ENCODE measurements around the gene SART3.

SART3 gene

DNA sequence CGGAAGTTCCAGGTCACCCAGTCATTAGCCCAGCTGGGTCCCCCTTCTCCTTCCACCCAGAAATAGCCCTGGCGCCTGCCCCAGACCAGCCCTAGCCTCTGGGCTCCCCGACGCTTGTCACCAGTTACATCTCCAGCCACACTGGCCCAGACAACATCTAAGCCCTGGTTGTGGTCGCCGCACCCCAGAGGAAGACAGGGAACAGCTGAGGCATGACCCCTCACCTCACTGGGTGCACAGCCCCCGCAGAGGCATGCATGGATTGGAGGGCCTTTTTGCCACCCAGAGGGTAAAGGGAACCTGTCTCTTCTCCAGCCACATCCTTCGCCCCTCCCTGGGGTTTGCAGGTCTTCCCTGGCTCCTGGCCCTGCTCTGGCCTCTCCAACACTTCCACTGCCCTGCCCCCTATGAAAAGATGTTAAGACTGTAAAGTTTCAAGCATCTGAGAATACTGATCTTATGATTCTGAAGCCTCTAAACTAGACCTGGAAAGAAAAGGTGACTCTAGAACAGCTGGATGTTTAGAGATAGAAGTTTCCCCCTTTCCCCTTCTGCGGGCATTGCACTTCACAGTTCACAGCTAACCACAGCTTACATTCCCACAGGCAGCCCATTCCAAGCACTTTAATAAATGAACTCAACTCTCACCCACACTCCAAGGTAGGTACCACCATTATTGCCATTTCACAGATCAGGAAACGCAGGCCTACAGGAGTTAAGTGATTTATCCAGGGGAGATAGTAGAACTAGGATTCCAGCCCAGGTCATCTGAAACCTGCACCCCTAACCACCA, 22.2 kb upstream of the SART3 start:
- TF ChIP-seq, protein P1, sequence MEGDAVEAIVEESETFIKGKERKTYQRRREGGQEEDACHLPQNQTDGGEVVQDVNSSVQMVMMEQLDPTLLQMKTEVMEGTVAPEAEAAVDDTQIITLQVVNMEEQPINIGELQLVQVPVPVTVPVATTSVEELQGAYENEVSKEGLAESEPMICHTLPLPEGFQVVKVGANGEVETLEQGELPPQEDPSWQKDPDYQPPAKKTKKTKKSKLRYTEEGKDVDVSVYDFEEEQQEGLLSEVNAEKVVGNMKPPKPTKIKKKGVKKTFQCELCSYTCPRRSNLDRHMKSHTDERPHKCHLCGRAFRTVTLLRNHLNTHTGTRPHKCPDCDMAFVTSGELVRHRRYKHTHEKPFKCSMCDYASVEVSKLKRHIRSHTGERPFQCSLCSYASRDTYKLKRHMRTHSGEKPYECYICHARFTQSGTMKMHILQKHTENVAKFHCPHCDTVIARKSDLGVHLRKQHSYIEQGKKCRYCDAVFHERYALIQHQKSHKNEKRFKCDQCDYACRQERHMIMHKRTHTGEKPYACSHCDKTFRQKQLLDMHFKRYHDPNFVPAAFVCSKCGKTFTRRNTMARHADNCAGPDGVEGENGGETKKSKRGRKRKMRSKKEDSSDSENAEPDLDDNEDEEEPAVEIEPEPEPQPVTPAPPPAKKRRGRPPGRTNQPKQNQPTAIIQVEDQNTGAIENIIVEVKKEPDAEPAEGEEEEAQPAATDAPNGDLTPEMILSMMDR (IDR thresholded peaks at IDR 0.05; ENCODE audit: low read depth, low read length), result no peak
- H3K4me3 ChIP-seq (ENCODE audit: low read depth, low read length), result no peak overlapping the region

DNA sequence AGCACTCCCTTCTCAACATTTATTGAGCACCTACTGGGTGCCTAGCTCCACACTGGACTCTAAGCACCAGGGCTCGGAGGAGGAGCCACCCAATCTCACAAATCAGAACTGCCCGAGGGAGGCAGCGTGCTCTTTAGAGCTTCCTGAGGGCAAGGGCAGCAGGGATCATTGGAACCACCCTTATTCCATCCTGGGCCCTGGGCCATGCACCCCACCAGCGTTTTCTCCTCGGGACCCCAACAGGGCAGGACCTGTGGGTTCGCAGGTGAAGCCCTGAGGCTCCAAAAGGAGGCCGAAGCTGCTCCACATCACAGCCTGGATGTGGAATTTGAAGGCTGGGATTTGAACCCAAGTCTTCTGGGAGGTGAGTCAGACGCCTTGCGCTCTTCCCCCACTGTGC, 21.5 kb upstream of the SART3 start:
- TF ChIP-seq, protein P1 (IDR thresholded peaks at IDR 0.05; ENCODE audit: low read depth, low read length), result no peak

DNA sequence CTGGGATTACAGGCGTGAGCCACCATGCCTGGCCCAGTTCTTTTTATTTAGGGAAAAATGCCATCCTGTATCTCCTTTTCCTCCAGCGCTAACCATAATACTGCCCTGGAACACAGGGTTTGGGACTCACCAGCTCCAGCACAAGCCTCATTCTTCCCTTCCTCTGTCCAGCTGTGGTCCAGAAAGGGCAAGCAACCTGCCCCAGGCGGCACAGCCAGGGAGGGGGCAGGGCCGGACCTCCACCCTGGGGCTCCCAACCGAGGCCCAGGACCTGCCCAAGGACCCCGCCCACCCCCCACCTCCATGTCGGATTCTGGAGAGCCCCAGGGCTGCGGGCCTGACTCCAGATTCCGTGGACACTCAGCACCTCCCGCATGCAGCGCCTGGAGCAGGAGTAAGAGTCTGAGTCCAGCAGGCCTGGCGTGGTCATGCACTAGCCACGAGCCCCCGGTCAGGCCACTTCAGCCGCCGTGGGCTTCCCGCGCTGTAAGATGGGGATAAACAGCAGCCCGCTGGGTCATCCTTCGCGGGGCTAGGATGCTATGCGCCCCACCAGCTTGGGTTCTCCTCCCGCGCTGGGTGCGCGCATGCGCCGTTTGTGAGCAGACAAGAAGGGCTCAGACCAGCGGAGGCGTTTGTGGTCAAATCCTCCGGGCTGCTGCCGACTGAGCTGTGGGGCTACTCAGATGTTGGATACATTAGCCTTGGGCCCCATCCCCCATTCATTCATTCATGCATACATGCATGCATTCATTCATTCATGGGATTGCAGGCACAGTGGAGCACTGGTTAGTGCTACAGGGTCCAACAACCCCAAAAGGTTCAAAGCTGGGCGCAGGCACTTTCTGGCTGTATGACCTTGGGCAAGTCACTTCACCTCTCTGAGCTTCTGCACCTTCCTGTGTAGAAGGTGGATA, 20.6 kb upstream of the SART3 start:
- TF ChIP-seq, protein P1 (IDR thresholded peaks at IDR 0.05; ENCODE audit: low read depth, low read length), result no peak
- H3K4me3 ChIP-seq (ENCODE audit: low read depth, low read length), result no peak overlapping the region

More for the DNA sequence above, 21.5 kb upstream of the SART3 start:
- H3K4me3 ChIP-seq (ENCODE audit: low read depth, low read length), result no peak overlapping the region

DNA sequence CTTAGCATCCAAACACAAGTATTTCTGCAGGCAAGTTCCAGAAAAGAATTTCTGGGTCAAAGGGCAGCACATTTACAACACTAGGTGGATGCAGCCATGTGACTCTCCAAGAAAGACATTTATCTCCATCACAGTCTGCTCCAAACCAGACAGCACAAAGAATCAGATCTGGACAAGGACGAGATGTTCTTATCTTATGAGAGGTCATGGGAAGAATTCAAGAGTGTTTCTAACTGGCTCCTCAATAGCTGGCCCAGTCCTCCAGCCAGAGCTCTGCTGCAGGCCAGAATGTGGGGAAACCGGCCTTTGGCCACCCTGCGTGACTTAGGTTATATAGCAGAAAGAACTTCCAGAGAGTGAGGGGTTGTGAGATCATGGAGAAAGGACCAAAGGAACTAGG, 19.6 kb upstream of the SART3 start:
- no peak overlapping the region for H3K4me3 ChIP-seq (ENCODE audit: low read depth, low read length)
- TF ChIP-seq, protein P1 (IDR thresholded peaks at IDR 0.05; ENCODE audit: low read depth, low read length), result no peak

DNA sequence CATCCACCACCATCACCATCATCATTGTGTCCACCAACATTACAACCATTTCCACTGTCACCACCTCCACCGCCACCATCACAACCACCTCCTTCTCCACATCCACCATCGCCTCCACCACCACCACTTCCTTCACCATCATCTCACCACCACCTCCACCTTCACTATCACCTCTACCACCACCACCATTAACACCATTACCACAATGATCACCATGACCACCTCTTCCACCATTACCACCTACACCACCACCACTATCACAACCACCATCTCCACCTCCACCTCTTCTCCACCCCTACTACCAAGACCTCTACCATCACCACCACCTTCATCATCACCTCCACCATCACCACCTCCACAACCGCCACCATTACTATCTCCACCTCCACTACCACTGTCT, 17.8 kb upstream of the SART3 start:
- no peak overlapping the region for H3K4me3 ChIP-seq (ENCODE audit: low read depth, low read length)
- TF ChIP-seq, protein P1 (IDR thresholded peaks at IDR 0.05; ENCODE audit: low read depth, low read length), result no peak

DNA sequence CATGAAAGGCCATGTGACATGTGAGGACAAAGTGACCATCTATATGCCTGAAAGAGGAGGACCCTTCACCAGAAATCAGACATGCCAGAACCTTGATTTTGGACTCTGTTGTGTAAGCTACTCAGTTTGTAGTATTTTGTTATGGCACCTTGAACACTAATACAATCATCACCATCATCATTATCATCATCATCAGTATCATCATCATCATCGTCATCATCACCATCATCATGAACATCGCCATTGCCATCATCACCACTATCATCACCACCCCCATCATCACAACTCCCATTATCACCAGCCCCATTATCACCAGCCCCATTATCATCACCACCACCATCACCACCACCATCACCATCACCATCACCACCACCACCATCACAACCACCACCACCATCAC, 17.3 kb upstream of the SART3 start:
- no peak overlapping the region for H3K4me3 ChIP-seq (ENCODE audit: low read depth, low read length)
- TF ChIP-seq, protein P1 (IDR thresholded peaks at IDR 0.05; ENCODE audit: low read depth, low read length), result no peak

DNA sequence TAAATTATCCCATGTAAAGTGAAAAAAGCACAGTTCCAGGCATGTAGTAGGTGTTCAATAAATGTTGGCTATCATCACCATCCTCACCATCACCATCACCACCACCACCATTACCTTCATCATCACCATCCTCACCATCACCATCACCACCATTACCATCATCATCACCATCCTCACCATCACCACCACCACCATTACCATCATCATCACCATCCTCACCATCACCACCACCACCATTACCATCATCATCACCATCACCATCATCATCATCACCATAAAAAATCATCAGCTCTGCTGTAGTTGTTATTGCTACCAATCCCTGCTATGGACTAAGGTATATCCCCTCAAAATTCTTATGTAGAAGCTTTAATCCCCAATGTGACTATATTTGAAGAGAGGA, 16.5 kb upstream of the SART3 start:
- TF ChIP-seq, protein P1 (IDR thresholded peaks at IDR 0.05; ENCODE audit: low read depth, low read length), result no peak
- no peak overlapping the region for H3K4me3 ChIP-seq (ENCODE audit: low read depth, low read length)

Measured in WI38 (cell line).